ENCODE measurements around the gene RNF114. TPM values are rescaled to one million over a fixed set of nuclear protein-coding genes. Genes with fewer than 3 reads are reported as not detected.
A peak's percentile ranks its signal among the peaks of the same experiment; 100 is the strongest.

Gene RNF114
- polyA plus RNA-seq, 1 of the 3 experiments (the other 2 are of a cell fraction), result 55.0 TPM

- peaks cover 0 to 19% of the 10 kb centered on the region in 2 experiments; a peak in 1 of 4 replicates for H3K4me1 ChIP-seq (ENCODE audit: control insufficient read depth in 1 of 2, insufficient read depth in 2 of 2, low read depth in 1 of 2, low read length in 1 of 2)
- H4K20me1 ChIP-seq (ENCODE audit: insufficient read depth), result peaks cover 49% of the 10 kb centered on the region
- H3K9me3 ChIP-seq, result no peaks in the 10 kb centered on the region
- ChIA-PET POLR2A (no interaction called here), CTCF (interaction anchor here (1.3 to 3.3 kb wide), 5 partner anchors 23 to 158 kb away, joined by 4 to 11 read pairs (median 5); partner anchors contain the start of gene RNF114)
- H3K36me3 ChIP-seq (replicated peaks in 1 of 2; ENCODE audit: control insufficient read depth in 1 of 2, insufficient read depth in 2 of 2, low read length in 1 of 2), result peaks cover 0 to 11% of the 10 kb centered on the region in 2 experiments
- no peak for TF ChIP-seq MEF2A (IDR thresholded peaks at IDR 0.05; ENCODE audit: borderline replicate concordance, low read depth)
- no peak for TF ChIP-seq NRF1 (IDR thresholded peaks at IDR 0.05; ENCODE audit: low read depth, low read length)
- no peak for TF ChIP-seq TCF12 (IDR thresholded peaks at IDR 0.05)
- peak; percentile 79 for TF ChIP-seq REST (IDR thresholded peaks at IDR 0.05; ENCODE audit: low read depth, low read length)
- TF ChIP-seq IRF3 (IDR thresholded peaks at IDR 0.05; ENCODE audit: low read depth, low read length), result no peak
- no peak for TF ChIP-seq CTCF (IDR thresholded peaks at IDR 0.05)
- H3K79me2 ChIP-seq (ENCODE audit: insufficient read depth), result peaks cover 66% of the 10 kb centered on the region
- H3K27ac ChIP-seq (ENCODE audit: low read depth in 2 of 2, low read length in 1 of 2), result no peak overlapping the region
- 82% methylated on average over 16 of the region's 16 CpGs for WGBS (ENCODE audit: low lambda C conversion rate)
- peak overlapping the region; percentile 98; the same call in 1 of the 2 replicates for H3K9ac ChIP-seq
- H3K4me3 ChIP-seq (ENCODE audit: low read depth in 2 of 2, low read length in 1 of 2), result peak overlapping the region; percentile 89 to 97; a peak in 3 of 4 replicates
- peak overlapping the region; percentile 98 for H3K4me2 ChIP-seq
- no peak for DNase-seq
- H3K27me3 ChIP-seq (ENCODE audit: insufficient read depth), result no peaks in the 10 kb centered on the region
- H3F3A ChIP-seq (replicated peaks; ENCODE audit: insufficient read depth), result peaks cover 9% of the 10 kb centered on the region
- no peaks in the 10 kb centered on the region for H3K9me2 ChIP-seq
- no peak overlapping the region for H2AFZ ChIP-seq (ENCODE audit: low read depth)
These were observed 22.7 kb upstream of the RNF114 start for GRCh38 chr20:49913399-49914047.
